ENCODE data around the gene JAKMIP1. TPM values are rescaled to one million over a fixed set of nuclear protein-coding genes. Genes with fewer than 3 reads are reported as not detected.

The JAKMIP1 gene
- total and polyA plus RNA-seq, 2 donors (not counting 1 experiment from before 2014, with no cell fraction given): 0.49 to 1.0 TPM

- WGBS (ENCODE audit: insufficient coverage): 87% methylated on average over 11 of the region's 15 CpGs
- H3K36me3 ChIP-seq (replicated peaks in 1 of 2; ENCODE audit: control extremely low read depth in 1 of 2, control insufficient read depth in 1 of 2, extremely low read depth in 1 of 2, insufficient read depth in 2 of 2, low read length in 1 of 2): no peaks in the 10 kb centered on the region
- no peaks in the 10 kb centered on the region for H3K27me3 Mint-ChIP-seq
- no peak overlapping the region for H3K4me3 Mint-ChIP-seq
- no peak for TF ChIP-seq CTCF (IDR thresholded peaks at IDR 0.05)
- TF ChIP-seq EZH2 (IDR thresholded peaks at IDR 0.05; ENCODE audit: borderline replicate concordance, insufficient read depth, low read depth, low read length, poor library complexity, severe bottlenecking): no peak
- ChIA-PET CTCF (no interaction called here), POLR2A (no interaction called here)
- no peaks in the 10 kb centered on the region for H3K9me3 ChIP-seq (ENCODE audit: control extremely low read depth in 1 of 3, control insufficient read depth in 2 of 3, insufficient read depth in 1 of 3, low read length in 2 of 3)
- no peak for ATAC-seq (ENCODE audit: low read depth)
- DNase-seq: no peak
- no peak overlapping the region for H3K4me3 ChIP-seq (ENCODE audit: control extremely low read depth in 1 of 5, extremely low read depth in 1 of 5, insufficient read depth in 1 of 5, low read depth in 2 of 5, low read length in 4 of 5)
- no peak overlapping the region for H3K4me2 ChIP-seq (replicated peaks; ENCODE audit: low read depth, low read length, poor library complexity, severe bottlenecking)
- no peaks in the 10 kb centered on the region for H4K20me1 ChIP-seq (ENCODE audit: control insufficient read depth, insufficient read depth, low read length, poor library complexity, severe bottlenecking)
- no peaks in the 10 kb centered on the region for H3K9me3 Mint-ChIP-seq (ENCODE audit: insufficient read depth)
- no peak overlapping the region for H3K9ac ChIP-seq (ENCODE audit: low read length)
- no peaks in the 10 kb centered on the region for H3K4me1 ChIP-seq (ENCODE audit: control insufficient read depth in 2 of 2, insufficient read depth in 2 of 2, low read length in 2 of 2)
- no peak overlapping the region for H3K27ac Mint-ChIP-seq
- no peak overlapping the region for H2AFZ ChIP-seq (ENCODE audit: insufficient read depth, low read depth, low read length, poor library complexity, severe bottlenecking)
- no peaks in the 10 kb centered on the region for H3K4me1 Mint-ChIP-seq
- no peak overlapping the region for H3K27ac ChIP-seq (ENCODE audit: low read length in 2 of 2)
- intact Hi-C loops (cut with micrococcal nuclease): no loop called here
- H3K79me2 ChIP-seq (ENCODE audit: control insufficient read depth, insufficient read depth, low read length): no peaks in the 10 kb centered on the region
- H3K27me3 ChIP-seq (replicated peaks in 1 of 4; ENCODE audit: control extremely low read depth in 1 of 4, control insufficient read depth in 3 of 4, insufficient read depth in 4 of 4, low read length in 3 of 4): no peaks in the 10 kb centered on the region
Measured at GRCh38 chr4:6152869-6153705, 47.3 kb downstream of the JAKMIP1 start.

GRCh38 chr4:6150046-6150735 is 50.2 kb downstream of the JAKMIP1 start:
- H3K27ac ChIP-seq (ENCODE audit: low read length in 2 of 2): no peak overlapping the region
- peaks cover 0 to 5% (median 0%) of the 10 kb centered on the region in 3 donors for H3K9me3 ChIP-seq (ENCODE audit: control extremely low read depth in 1 of 3, control insufficient read depth in 2 of 3, insufficient read depth in 1 of 3, low read length in 2 of 3)
- H3K4me2 ChIP-seq (replicated peaks; ENCODE audit: low read depth, low read length, poor library complexity, severe bottlenecking): no peak overlapping the region
- intact Hi-C loops (cut with micrococcal nuclease): no loop called here
- ChIA-PET POLR2A (interaction anchor here (0.6 kb wide), 1 partner anchor 375 kb away, joined by 4 read pairs; no protein-coding TSS in a partner anchor), CTCF (no interaction called here)
- H3K79me2 ChIP-seq (ENCODE audit: control insufficient read depth, insufficient read depth, low read length): no peaks in the 10 kb centered on the region
- ATAC-seq (ENCODE audit: low read depth) (no peak), DNase-seq (no peak)
- Mint-ChIP-seq H3K4me1 (no peaks in the 10 kb centered on the region), H3K9me3 (ENCODE audit: insufficient read depth) (peaks cover 2% of the 10 kb centered on the region), H3K27me3 (peaks cover 3% of the 10 kb centered on the region), H3K27ac (no peak overlapping the region), H3K4me3 (no peak overlapping the region)
- no peaks in the 10 kb centered on the region for H4K20me1 ChIP-seq (ENCODE audit: control insufficient read depth, insufficient read depth, low read length, poor library complexity, severe bottlenecking)
- no peak overlapping the region for H3K4me3 ChIP-seq (ENCODE audit: control extremely low read depth in 1 of 5, extremely low read depth in 1 of 5, insufficient read depth in 1 of 5, low read depth in 2 of 5, low read length in 4 of 5)
- no peak overlapping the region for H2AFZ ChIP-seq (ENCODE audit: insufficient read depth, low read depth, low read length, poor library complexity, severe bottlenecking)
- H3K36me3 ChIP-seq (replicated peaks in 1 of 2; ENCODE audit: control extremely low read depth in 1 of 2, control insufficient read depth in 1 of 2, extremely low read depth in 1 of 2, insufficient read depth in 2 of 2, low read length in 1 of 2): no peaks in the 10 kb centered on the region
- H3K9ac ChIP-seq (ENCODE audit: low read length): no peak overlapping the region
- no peaks in the 10 kb centered on the region for H3K4me1 ChIP-seq (ENCODE audit: control insufficient read depth in 2 of 2, insufficient read depth in 2 of 2, low read length in 2 of 2)
- no peak for TF ChIP-seq EZH2 (IDR thresholded peaks at IDR 0.05; ENCODE audit: borderline replicate concordance, insufficient read depth, low read depth, low read length, poor library complexity, severe bottlenecking)
- no peak for TF ChIP-seq CTCF (IDR thresholded peaks at IDR 0.05)
- H3K27me3 ChIP-seq (replicated peaks in 1 of 4; ENCODE audit: control extremely low read depth in 1 of 4, control insufficient read depth in 3 of 4, insufficient read depth in 4 of 4, low read length in 3 of 4): no peaks in the 10 kb centered on the region
- 91% methylated on average over 15 of the region's 18 CpGs for WGBS (ENCODE audit: insufficient coverage)
